GM21423 (cell line): ENCODE results near the gene AARS1.
"Not testable (repeated sequence)": the region's sequence is repeated elsewhere in the genome, so short reads cannot be mapped to it uniquely, and the experiment has no call there.

Experiments
- ATAC-seq: cut with Tn5 transposase; IDR thresholded peaks from one replicate; pipeline ENCODE4 v1.9.1; 2021; ENCODE audit warnings: mild to moderate bottlenecking, moderate library complexity; ENCODE audit not compliant: unreplicated experiment

Gene AARS1

GRCh38 chr16:70226024-70226423 is 63.3 kb downstream of the AARS1 start:
- ATAC-seq: not testable (repeated sequence)

GRCh38 chr16:70225430-70225829 is 63.9 kb downstream of the AARS1 start:
- not testable (repeated sequence) for ATAC-seq

GRCh38 chr16:70224645-70225044 is 64.7 kb downstream of the AARS1 start:
- not testable (repeated sequence) for ATAC-seq

GRCh38 chr16:70223971-70224513 is 65.3 kb downstream of the AARS1 start:
- not testable (repeated sequence) for ATAC-seq

GRCh38 chr16:70223216-70223615 is 66.1 kb downstream of the AARS1 start:
- ATAC-seq: not testable (repeated sequence)

GRCh38 chr16:70222574-70222973 is 66.7 kb downstream of the AARS1 start:
- ATAC-seq: not testable (repeated sequence)

GRCh38 chr16:70218586-70218985 is 70.7 kb downstream of the AARS1 start:
- ATAC-seq: not testable (repeated sequence)

- ATAC-seq: not testable (repeated sequence)
These were observed 82.9 kb downstream of the AARS1 start for GRCh38 chr16:70206382-70206781.

GRCh38 chr16:70204668-70205405 is 84.5 kb downstream of the AARS1 start:
- not testable (repeated sequence) for ATAC-seq

GRCh38 chr16:70204010-70204409 is 85.3 kb downstream of the AARS1 start:
- not testable (repeated sequence) for ATAC-seq

- not testable (repeated sequence) for ATAC-seq
These were observed 85.8 kb downstream of the AARS1 start for GRCh38 chr16:70203508-70203907.
